Fibroblast of gingiva (primary cell): ENCODE measurements around the gene TJAP1.
"Not testable (repeated sequence)": the region's sequence is repeated elsewhere in the genome, so short reads cannot be mapped to it uniquely, and the experiment has no call there.

ENCODE experiments used
- DNase-seq: peaks from one replicate; pipeline ENCODE4 v3.0.0-alpha.2; 2011; ENCODE audit warnings: low read depth

The TJAP1 gene

DNA sequence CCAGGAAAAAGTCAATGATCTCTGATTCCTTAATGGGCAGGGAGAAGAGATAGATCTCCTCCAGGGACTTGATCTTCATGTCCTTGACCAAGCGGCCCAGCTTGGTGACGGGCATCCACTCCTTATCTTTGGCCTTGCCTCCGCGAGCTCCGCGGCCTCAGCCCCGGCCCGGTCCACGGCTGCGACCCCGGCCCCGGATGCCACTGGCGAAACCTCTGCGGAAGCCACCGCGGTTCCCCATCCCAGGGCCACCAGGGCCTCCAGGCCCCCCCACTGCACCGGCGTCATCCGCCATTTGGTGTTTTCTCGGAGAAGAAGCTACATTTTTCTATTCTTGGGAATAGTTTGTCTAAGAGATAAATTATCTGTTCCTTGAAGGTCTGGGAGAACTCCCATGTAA, 62.0 kb downstream of the TJAP1 start:
- DNase-seq, result not testable (repeated sequence)

DNA sequence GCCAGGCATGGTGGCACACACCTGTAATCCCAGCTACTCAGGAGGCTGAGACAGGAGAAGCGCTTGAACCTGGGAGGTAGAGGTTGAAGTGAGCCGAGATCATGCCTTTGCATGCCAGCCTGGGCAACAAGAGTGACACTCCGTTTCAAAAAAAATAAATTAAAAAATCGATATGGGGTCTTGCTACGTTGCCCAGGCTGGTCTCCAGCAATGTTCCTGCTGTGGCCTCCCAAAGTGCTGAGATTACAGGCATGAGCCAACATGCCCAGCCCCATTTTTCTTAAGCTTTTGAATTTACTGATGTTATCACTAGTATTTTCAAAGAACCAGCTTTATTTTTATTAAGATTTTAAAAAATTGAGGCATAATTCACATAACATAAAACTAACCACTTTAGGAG, 63.1 kb downstream of the TJAP1 start:
- no peak for DNase-seq

DNA sequence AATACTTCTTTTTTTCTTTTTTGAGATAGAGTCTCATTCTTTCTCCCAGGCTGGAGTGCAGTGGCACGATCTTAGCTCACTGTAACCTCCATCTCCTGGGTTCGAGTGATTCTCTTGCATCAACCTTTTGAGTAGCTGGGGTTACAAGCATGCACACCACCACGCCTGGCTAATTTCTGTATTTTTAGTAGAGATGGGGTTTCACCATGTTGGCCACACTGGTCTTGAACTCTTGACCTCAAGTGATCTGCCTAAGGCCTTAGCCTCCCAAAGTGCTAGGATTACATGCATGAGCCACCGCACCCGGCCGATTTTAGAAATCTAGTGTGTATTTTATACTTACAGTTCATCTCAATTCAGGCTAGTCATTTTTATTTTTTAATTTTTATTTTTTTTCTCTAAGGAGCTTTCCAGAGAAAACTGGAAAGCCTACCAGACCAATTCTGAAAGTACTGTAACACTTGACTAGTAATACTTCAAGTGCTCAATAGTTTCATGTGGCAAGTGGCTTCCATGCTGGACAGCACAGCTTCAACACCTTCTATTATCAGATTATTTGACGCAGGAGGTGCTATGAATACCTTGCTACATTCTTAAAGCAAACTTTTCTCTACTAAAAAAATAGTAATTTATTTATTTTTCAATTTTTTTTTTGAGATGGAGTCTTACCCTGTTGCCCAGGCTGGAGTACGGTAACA, 64.6 kb downstream of the TJAP1 start:
- no peak for DNase-seq

DNA sequence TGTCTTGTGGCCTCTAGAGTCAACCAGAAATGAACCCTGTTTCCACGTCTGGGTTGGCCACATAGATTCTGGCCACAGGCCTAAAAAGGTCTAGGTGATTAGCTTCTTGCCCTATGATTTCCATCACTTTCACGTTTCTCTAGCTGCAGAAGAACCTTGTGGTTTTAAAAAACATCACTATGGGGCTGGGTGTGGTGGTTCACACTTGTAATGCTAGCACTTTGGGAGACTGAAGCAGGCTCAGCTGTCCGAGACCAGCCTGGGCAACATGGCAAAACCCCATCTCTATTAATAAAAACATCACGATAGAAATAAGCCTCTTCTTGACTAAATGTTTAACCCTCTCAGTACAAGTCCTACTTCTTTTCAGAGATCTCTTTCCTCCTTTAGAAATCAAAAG, 67.1 kb downstream of the TJAP1 start:
- DNase-seq, result no peak

DNA sequence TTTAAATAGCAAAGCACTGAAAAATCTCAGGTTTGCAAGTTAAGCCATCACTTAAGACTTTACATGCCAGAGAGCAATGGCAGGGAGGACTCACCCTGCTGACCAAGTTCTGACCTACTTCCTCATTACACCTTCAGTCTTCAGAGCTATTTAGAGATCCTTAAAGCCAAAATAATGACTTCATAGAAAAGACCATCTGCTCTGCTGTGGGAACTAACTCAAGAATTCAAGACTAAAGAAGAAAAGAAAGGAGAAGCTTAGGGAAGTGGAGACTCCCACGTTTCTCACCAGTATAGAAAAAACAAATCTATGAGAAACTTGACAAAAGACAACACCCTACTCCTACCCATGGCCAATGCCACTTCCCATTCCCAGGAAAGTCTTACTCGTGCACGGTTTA, 69.9 kb downstream of the TJAP1 start:
- no peak for DNase-seq
